ENCODE data around the gene TBC1D20.

DNA sequence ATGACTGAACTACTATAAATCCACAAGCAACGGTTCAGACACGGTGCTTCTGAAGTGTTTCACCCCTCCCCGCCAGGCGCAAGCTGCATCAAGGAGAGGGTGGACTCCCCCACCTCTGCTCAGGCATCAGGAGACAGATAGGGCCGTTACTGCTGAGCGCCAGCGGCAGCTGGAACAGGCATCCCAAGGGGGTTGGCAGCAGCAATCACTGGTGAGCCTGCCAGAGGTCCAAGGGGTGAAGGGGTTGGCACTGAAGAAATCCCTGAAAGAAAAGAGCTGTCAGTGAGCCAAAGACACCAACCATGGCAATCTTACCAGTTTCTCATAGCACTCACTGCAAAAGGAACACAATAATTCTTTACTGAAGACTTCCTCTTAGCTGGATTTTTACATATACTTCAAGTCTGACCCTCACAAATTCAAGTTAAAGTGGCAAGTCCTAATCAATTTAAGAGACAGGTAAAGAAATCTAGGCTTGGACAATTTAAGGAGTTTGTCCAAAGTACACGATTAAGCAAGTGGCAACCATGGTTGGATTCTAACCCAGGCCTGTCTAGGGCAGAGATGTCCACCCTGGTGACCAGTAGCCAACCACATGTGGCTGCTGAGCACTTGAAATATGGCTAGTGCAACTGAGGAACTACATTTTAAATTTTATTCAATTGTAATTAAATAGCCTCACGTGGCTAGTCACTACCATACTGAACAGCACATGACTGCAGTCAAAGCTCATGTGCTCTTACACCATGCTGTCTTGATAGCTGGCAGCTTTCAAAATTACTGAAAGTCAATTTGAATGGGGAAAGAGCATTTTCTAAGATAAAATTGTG is 21.7 kb upstream of the TBC1D20 start:
- TF ChIP-seq CTCF (conservative IDR thresholded peaks at IDR 0.05; ENCODE audit: low read depth, low read length) (no peak), EZH2 (IDR thresholded peaks at IDR 0.05; ENCODE audit: low read length, unreplicated experiment) (no peak), EZH2phosphoT487 (IDR thresholded peaks at IDR 0.05; ENCODE audit: borderline replicate concordance, low read length) (no peak)
